B cell (primary cell): ENCODE data around the gene DHX40.

Experiments
- EZH2 ChIP-seq: IDR thresholded peaks from 2 replicates; pipeline ENCODE4 v1.6.1; 2012; ENCODE audit warnings: borderline replicate concordance, low read depth, mild to moderate bottlenecking, moderate library complexity, low read length; ENCODE audit not compliant: insufficient read depth, poor library complexity, severe bottlenecking
- TF ChIP-seq, protein P1 (sequence below): fragments of 200-600 bp; IDR thresholded peaks from one replicate; pipeline ENCODE4 v1.8.0; 2022; ENCODE audit warnings: antibody characterized with exemption, mild to moderate bottlenecking

DNA sequence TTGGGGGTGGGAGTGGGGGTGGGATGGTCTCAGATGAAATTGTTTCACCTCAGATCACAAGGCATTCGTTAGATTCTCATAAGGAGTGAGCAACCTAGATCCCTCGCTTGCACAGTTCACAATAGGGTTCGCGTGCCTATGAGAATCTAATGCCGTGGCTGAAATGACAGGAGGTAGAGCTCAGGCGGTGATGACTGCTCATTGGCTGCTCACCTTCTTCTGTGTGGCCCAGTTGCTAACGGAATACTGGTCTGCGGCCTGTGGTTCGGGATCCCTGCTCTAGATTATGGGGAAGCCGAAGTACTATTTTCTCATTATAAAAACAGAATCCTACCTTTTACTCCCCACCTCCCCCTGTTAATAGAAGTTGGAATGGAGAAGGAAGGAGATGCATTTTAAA is 73.1 kb downstream of the DHX40 start:
- TF ChIP-seq, protein P1, sequence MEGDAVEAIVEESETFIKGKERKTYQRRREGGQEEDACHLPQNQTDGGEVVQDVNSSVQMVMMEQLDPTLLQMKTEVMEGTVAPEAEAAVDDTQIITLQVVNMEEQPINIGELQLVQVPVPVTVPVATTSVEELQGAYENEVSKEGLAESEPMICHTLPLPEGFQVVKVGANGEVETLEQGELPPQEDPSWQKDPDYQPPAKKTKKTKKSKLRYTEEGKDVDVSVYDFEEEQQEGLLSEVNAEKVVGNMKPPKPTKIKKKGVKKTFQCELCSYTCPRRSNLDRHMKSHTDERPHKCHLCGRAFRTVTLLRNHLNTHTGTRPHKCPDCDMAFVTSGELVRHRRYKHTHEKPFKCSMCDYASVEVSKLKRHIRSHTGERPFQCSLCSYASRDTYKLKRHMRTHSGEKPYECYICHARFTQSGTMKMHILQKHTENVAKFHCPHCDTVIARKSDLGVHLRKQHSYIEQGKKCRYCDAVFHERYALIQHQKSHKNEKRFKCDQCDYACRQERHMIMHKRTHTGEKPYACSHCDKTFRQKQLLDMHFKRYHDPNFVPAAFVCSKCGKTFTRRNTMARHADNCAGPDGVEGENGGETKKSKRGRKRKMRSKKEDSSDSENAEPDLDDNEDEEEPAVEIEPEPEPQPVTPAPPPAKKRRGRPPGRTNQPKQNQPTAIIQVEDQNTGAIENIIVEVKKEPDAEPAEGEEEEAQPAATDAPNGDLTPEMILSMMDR: no peak
- TF ChIP-seq EZH2: no peak
